Measurements from ENCODE around the gene HMGA1. TPM values are rescaled to one million over a fixed set of nuclear protein-coding genes. Genes with fewer than 3 reads are reported as not detected.

Gene HMGA1
- total RNA-seq, 4 donors from 2014 or later, result 118 to 309 (median 193) TPM

- DNase-seq, result no peak
- H3K4me1 ChIP-seq, result peaks cover 25 to 81% (median 47%) of the 10 kb centered on the region in 3 donors
- peak overlapping the region; percentile 70 to 99 (median 86) for H3K27ac ChIP-seq
- no peaks in the 10 kb centered on the region for H3K9me3 ChIP-seq
- 58 to 73% methylated on average over 10 to 13 of the region's 16 CpGs for WGBS, 2 donors
- TF ChIP-seq POLR2A (IDR thresholded peaks at IDR 0.05) (no peak), CTCF (IDR thresholded peaks at IDR 0.05) (no peak)
- no peaks in the 10 kb centered on the region for H3K27me3 ChIP-seq
- H3K4me3 ChIP-seq, result no peak overlapping the region
- H3K36me3 ChIP-seq, result no peaks in the 10 kb centered on the region
- intact Hi-C loops (cut with DNase I), result no loop called here
Observed at GRCh38 chr6:34227761-34228421, 8.8 kb upstream of the HMGA1 start.

GRCh38 chr6:34229877-34230276 is 6.8 kb upstream of the HMGA1 start:
- no peak for DNase-seq
- 93 to 97% methylated on average over 7 to 8 of the region's 8 CpGs for whole genome bisulfite sequencing, 2 donors
- Histone ChIP-seq H3K4me3 (no peak overlapping the region), H3K27me3 (no peaks in the 10 kb centered on the region), H3K36me3 (no peaks in the 10 kb centered on the region), H3K27ac (peak overlapping the region; percentile 35 to 99 (median 86)), H3K9me3 (no peaks in the 10 kb centered on the region), H3K4me1 (peaks cover 18 to 68% (median 34%) of the 10 kb centered on the region in 3 donors)
- intact Hi-C loops (cut with DNase I), result no loop called here
- TF ChIP-seq CTCF (IDR thresholded peaks at IDR 0.05) (no peak), POLR2A (IDR thresholded peaks at IDR 0.05) (no peak)

GRCh38 chr6:34230653-34231371 is 5.9 kb upstream of the HMGA1 start:
- WGBS, 2 donors, result 72 to 77% methylated on average over 5 of the region's 5 CpGs
- peak overlapping the region; percentile 10 to 99 (median 56) for H3K27ac ChIP-seq
- DNase-seq, result no peak

GRCh38 chr6:34231566-34232336 is 4.9 kb upstream of the HMGA1 start:
- 95 to 97% methylated on average over 11 to 16 of the region's 17 CpGs for WGBS, 2 donors
- intact Hi-C loops (cut with DNase I), result no loop called here
- TF ChIP-seq CTCF (IDR thresholded peaks at IDR 0.05), result no peak

More at GRCh38 chr6:34230653-34231371, 5.9 kb upstream of the HMGA1 start:
- no peaks in the 10 kb centered on the region for H3K36me3 ChIP-seq
- TF ChIP-seq POLR2A (IDR thresholded peaks at IDR 0.05) (no peak), CTCF (IDR thresholded peaks at IDR 0.05) (no peak)
- no peaks in the 10 kb centered on the region for H3K27me3 ChIP-seq
- no peaks in the 10 kb centered on the region for H3K9me3 ChIP-seq
- H3K4me3 ChIP-seq, result no peak overlapping the region
- peaks cover 18 to 68% (median 37%) of the 10 kb centered on the region in 3 donors for H3K4me1 ChIP-seq
- intact Hi-C loops (cut with DNase I), result no loop called here

More at GRCh38 chr6:34231566-34232336, 4.9 kb upstream of the HMGA1 start:
- Histone ChIP-seq H3K27ac (peak overlapping the region in 1 of 4 donors; percentile 95), H3K36me3 (no peaks in the 10 kb centered on the region), H3K4me3 (no peak overlapping the region), H3K9me3 (no peaks in the 10 kb centered on the region), H3K27me3 (no peaks in the 10 kb centered on the region), H3K4me1 (peaks cover 12 to 67% (median 34%) of the 10 kb centered on the region in 3 donors)
- DNase-seq, result no peak
